Mesenchymal stem cell (in vitro differentiated cells and primary cell): Measurements from ENCODE around the gene ZNF37A.

Experiments used
- DNase-seq: peaks from one replicate; pipeline ENCODE4 v3.0.0-alpha.2; 2013
- H2AFZ ChIP-seq: one replicate; pipeline ENCODE4 v1.6.1; 2013; ENCODE audit warnings: low read depth, mild to moderate bottlenecking, control low read depth, inconsistent platforms, low read length, moderate library complexity
- H2AK5ac ChIP-seq: 2 replicates; pipeline ENCODE4 v1.6.1; 2013; ENCODE audit warnings: low read length, moderate library complexity, mild to moderate bottlenecking, inconsistent platforms; ENCODE audit not compliant: severe bottlenecking
- H2BK120ac ChIP-seq: one replicate; pipeline ENCODE4 v1.6.1; 2013; ENCODE audit warnings: low read depth, mild to moderate bottlenecking, inconsistent platforms, low read length, moderate library complexity
- H2BK12ac ChIP-seq, 2 experiments: one replicate each; pipeline ENCODE4 v1.6.1; 2013; ENCODE audit warnings: inconsistent platforms in 2 of 2, low read length in 2 of 2, mild to moderate bottlenecking in 2 of 2, moderate library complexity in 2 of 2, control low read depth in 1 of 2
- H2BK15ac ChIP-seq: one replicate; pipeline ENCODE4 v1.6.1; 2013; ENCODE audit warnings: mild to moderate bottlenecking, low read depth, inconsistent platforms; ENCODE audit not compliant: poor library complexity, severe bottlenecking
- H2BK5ac ChIP-seq: 2 replicates; pipeline ENCODE4 v1.6.1; 2013; ENCODE audit warnings: low read depth, mild to moderate bottlenecking, low read length, control low read depth, inconsistent platforms; ENCODE audit not compliant: poor library complexity, severe bottlenecking
- H3K14ac ChIP-seq, 2 experiments: one replicate each; pipeline ENCODE4 v1.6.1; 2013; ENCODE audit warnings: inconsistent platforms in 2 of 2, low read length in 2 of 2, control low read depth in 1 of 2, mild to moderate bottlenecking in 1 of 2, moderate library complexity in 1 of 2
- H3K18ac ChIP-seq, 2 experiments: one replicate each; pipeline ENCODE4 v1.6.1; 2013; ENCODE audit warnings: inconsistent platforms in 2 of 2, low read length in 2 of 2, control low read depth in 1 of 2, low read depth in 1 of 2, mild to moderate bottlenecking in 1 of 2
- H3K23ac ChIP-seq, 2 experiments: one replicate each; pipeline ENCODE4 v1.6.1; 2013; ENCODE audit warnings: inconsistent platforms in 2 of 2, low read length in 2 of 2, mild to moderate bottlenecking in 2 of 2, moderate library complexity in 2 of 2, control low read depth in 1 of 2
- H3K27ac ChIP-seq: 2 replicates; pipeline ENCODE4 v1.5.1; 2013; ENCODE audit warnings: mild to moderate bottlenecking, moderate library complexity, low read length, control low read depth, inconsistent platforms; ENCODE audit not compliant: poor library complexity, severe bottlenecking
- H3K27me3 ChIP-seq, 2 experiments: 2 replicates each; pipeline versions ENCODE4 v1.6.1 to v1.7.0; 2013; ENCODE audit warnings: low read length in 2 of 2, mild to moderate bottlenecking in 2 of 2, moderate library complexity in 2 of 2, control low read depth in 1 of 2, inconsistent platforms in 1 of 2; ENCODE audit not compliant: control insufficient read depth in 1 of 2, insufficient read depth in 1 of 2
- H3K36me3 ChIP-seq, 2 experiments: 2 replicates each; pipeline versions ENCODE4 v1.6.1 to v1.7.0; 2013; ENCODE audit warnings: low read length in 2 of 2, control low read depth in 1 of 2, inconsistent platforms in 1 of 2, low read depth in 1 of 2, mild to moderate bottlenecking in 1 of 2; ENCODE audit not compliant: insufficient read depth in 2 of 2, control insufficient read depth in 1 of 2
- H3K4ac ChIP-seq, 2 experiments: one replicate each; pipeline ENCODE4 v1.6.1; 2013; ENCODE audit warnings: inconsistent platforms in 2 of 2, low read length in 2 of 2, mild to moderate bottlenecking in 2 of 2, moderate library complexity in 2 of 2, control low read depth in 1 of 2, low read depth in 1 of 2
- H3K4me1 ChIP-seq: 2 replicates; pipeline ENCODE4 v1.6.1; 2013; ENCODE audit warnings: low read depth, low read length, control low read depth; ENCODE audit not compliant: control insufficient read depth, insufficient read depth
- H3K4me2 ChIP-seq: 2 replicates; pipeline ENCODE4 v1.6.1; 2013; ENCODE audit warnings: low read length, mild to moderate bottlenecking, inconsistent platforms; ENCODE audit not compliant: poor library complexity, severe bottlenecking
- H3K4me3 ChIP-seq, 2 experiments: 2 replicates each; pipeline versions ENCODE4 v1.5.1 to v1.7.0; 2013; ENCODE audit warnings: low read length in 2 of 2, mild to moderate bottlenecking in 2 of 2, control low read depth in 1 of 2, low read depth in 1 of 2; ENCODE audit not compliant: insufficient read depth in 1 of 2
- H3K79me1 ChIP-seq: replicated peaks from 2 replicates; pipeline ENCODE4 v1.6.1; 2013; ENCODE audit warnings: mild to moderate bottlenecking, control low read depth, low read length, inconsistent platforms; ENCODE audit not compliant: poor library complexity, severe bottlenecking
- H3K9ac ChIP-seq: 2 replicates; pipeline ENCODE4 v1.7.0; 2013; ENCODE audit warnings: mild to moderate bottlenecking, low read length, moderate library complexity
- H3K9me3 ChIP-seq: 2 replicates; pipeline ENCODE4 v1.7.0; 2013; ENCODE audit warnings: mild to moderate bottlenecking, low read length; ENCODE audit not compliant: control insufficient read depth
- H4K8ac ChIP-seq: one replicate; pipeline ENCODE4 v1.6.1; 2013; ENCODE audit warnings: inconsistent platforms, mild to moderate bottlenecking, low read length, moderate library complexity
- H4K91ac ChIP-seq: one replicate; pipeline ENCODE4 v1.6.1; 2013; ENCODE audit warnings: mild to moderate bottlenecking, low read length, inconsistent platforms
- WGBS: methylation state at CpG from one replicate; pipeline ENCODE4 v1.1.7; 2013; ENCODE audit warnings: mixed read lengths; 5-methylcytosine and 5-hydroxymethylcytosine counted together

ZNF37A gene

DNA sequence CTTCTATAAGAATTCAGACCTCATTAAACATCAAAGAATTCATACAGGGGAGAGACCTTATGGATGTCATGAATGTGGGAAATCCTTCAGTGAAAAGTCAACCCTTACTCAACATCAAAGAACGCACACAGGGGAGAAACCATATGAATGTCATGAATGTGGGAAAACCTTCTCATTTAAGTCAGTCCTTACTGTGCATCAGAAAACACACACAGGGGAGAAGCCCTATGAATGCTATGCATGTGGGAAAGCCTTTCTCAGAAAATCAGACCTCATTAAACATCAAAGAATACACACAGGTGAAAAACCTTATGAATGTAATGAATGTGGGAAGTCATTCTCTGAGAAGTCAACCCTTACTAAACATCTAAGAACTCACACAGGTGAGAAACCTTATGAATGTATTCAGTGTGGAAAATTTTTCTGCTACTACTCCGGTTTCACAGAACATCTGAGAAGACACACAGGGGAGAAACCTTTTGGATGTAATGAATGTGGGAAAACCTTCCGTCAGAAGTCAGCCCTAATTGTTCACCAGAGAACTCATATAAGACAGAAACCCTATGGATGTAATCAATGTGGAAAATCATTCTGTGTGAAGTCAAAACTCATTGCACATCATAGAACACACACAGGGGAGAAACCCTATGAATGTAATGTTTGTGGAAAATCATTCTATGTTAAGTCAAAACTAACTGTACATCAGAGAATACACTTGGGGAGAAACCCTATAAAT, 24.1 kb downstream of the ZNF37A start:
- Histone ChIP-seq H3K4me3 (peak overlapping the region in 1 of 2 experiments; percentile 57), H3K14ac (no peak overlapping the region), H3K9me3 (peaks cover 99% of the 10 kb centered on the region), H3K27me3 (no peaks in the 10 kb centered on the region), H3K79me1 (no peaks in the 10 kb centered on the region), H2AFZ (no peak overlapping the region), H2BK12ac (no peak overlapping the region), H3K9ac (no peak overlapping the region), H2BK5ac (no peak overlapping the region), H3K4me1 (no peaks in the 10 kb centered on the region), H3K36me3 (peaks cover 0 to 53% of the 10 kb centered on the region in 2 experiments), H2BK15ac (no peak overlapping the region), H2AK5ac (no peak overlapping the region), H3K18ac (no peak overlapping the region), H3K27ac (no peak overlapping the region), H4K8ac (no peak overlapping the region), H2BK120ac (no peak overlapping the region), H3K23ac (no peak overlapping the region), H3K4me2 (no peak overlapping the region), H3K4ac (no peak overlapping the region), H4K91ac (no peak overlapping the region)
- no CpG with 5 or more reads among the region's 3 CpGs for whole genome bisulfite sequencing
- DNase-seq: peak; percentile 2

DNA sequence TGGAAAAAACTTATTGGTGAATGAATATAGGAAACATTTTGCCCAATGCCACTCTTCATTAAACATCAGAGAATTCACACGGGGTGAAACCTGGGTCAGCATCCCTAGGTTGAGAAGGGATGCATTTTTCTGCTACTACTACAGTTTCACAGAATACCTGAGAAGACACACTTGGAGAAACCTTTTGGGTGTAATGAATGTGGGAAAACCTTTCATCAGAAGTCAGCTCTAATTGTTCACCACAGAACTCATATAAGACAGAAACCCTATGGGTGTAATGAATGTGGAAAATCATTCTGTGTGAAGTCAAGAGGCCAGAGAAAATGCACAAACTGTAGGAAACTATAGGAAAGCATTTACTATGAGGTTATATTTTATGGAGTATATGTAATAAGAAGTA, 24.9 kb downstream of the ZNF37A start:
- Histone ChIP-seq H3K18ac (no peak overlapping the region), H4K91ac (no peak overlapping the region), H2BK5ac (no peak overlapping the region), H3K4me1 (no peaks in the 10 kb centered on the region), H3K27ac (no peak overlapping the region), H3K79me1 (no peaks in the 10 kb centered on the region), H3K4me2 (no peak overlapping the region), H2BK15ac (no peak overlapping the region), H2BK120ac (no peak overlapping the region), H2AFZ (no peak overlapping the region), H2BK12ac (no peak overlapping the region), H3K4ac (no peak overlapping the region), H3K36me3 (peaks cover 0 to 48% of the 10 kb centered on the region in 2 experiments), H3K4me3 (peak overlapping the region in 1 of 2 experiments; percentile 57), H4K8ac (no peak overlapping the region), H2AK5ac (no peak overlapping the region), H3K9ac (no peak overlapping the region), H3K9me3 (peaks cover 100% of the 10 kb centered on the region), H3K23ac (no peak overlapping the region), H3K27me3 (no peaks in the 10 kb centered on the region), H3K14ac (no peak overlapping the region)
- no peak for DNase-seq
- no CpG with 5 or more reads among the region's 1 CpG for WGBS

DNA sequence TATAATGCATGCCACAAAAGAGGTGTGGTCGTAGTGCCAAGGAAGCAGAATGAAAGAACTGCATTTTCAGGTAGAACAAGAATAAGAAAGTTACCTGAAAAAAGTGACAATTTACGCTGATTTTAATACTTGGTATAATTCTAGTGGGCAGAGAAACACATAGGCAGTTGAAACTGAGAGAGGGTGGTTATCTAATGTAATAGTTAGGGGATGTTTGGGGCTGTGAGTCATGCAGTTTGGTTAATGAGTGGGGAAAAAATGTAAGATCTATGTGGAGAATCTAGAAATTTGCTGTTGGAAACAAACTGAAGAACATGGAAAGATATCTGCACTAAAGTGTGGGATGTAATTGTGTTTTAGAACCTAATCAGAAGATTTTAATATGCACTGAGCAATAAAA, 33.7 kb downstream of the ZNF37A start:
- no peaks in the 10 kb centered on the region for H3K79me1 ChIP-seq
- no peak overlapping the region for H4K8ac ChIP-seq
- H2BK12ac ChIP-seq: no peak overlapping the region
- no peaks in the 10 kb centered on the region for H3K36me3 ChIP-seq
- H3K4me2 ChIP-seq: no peak overlapping the region
- no peak overlapping the region for H2BK120ac ChIP-seq
- no peak overlapping the region for H4K91ac ChIP-seq
- peaks cover 81% of the 10 kb centered on the region for H3K9me3 ChIP-seq
- no peaks in the 10 kb centered on the region for H3K27me3 ChIP-seq
- no peak overlapping the region for H3K18ac ChIP-seq
- WGBS: 55% methylated on average over 2 of the region's 2 CpGs
- no peaks in the 10 kb centered on the region for H3K4me1 ChIP-seq
- no peak overlapping the region for H2AK5ac ChIP-seq
- no peak overlapping the region for H3K27ac ChIP-seq
- H2AFZ ChIP-seq: no peak overlapping the region
- H2BK15ac ChIP-seq: no peak overlapping the region
- H3K23ac ChIP-seq: no peak overlapping the region
- no peak overlapping the region for H2BK5ac ChIP-seq
- H3K14ac ChIP-seq: no peak overlapping the region
- no peak overlapping the region for H3K9ac ChIP-seq
- H3K4me3 ChIP-seq: no peak overlapping the region
- DNase-seq: no peak
- no peak overlapping the region for H3K4ac ChIP-seq

DNA sequence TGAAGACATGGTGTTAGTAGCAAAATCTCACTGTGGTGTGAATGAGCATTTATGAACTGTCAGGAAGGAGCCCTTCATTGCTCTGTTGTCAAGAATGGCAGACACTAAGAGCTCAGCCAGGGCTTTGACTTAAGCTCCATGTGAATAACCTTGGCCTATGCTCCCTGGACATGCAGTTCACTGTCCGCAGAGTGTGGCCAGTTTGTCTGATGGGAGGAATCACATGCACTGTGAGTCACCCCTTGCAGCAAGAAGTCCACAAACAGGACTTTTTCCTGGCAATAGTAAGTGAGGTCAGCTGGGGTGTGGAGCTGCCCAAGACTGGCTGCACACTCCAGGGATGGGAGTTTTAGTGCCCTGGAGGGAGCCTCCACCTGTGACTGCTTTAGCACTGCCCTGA, 49.5 kb downstream of the ZNF37A start:
- Histone ChIP-seq H3K9me3 (peaks cover 56% of the 10 kb centered on the region), H2AFZ (no peak overlapping the region), H3K4ac (no peak overlapping the region), H2BK15ac (no peak overlapping the region), H2AK5ac (no peak overlapping the region), H3K9ac (no peak overlapping the region), H3K18ac (no peak overlapping the region), H3K79me1 (no peaks in the 10 kb centered on the region), H4K91ac (no peak overlapping the region), H3K23ac (no peak overlapping the region), H3K4me2 (no peak overlapping the region), H2BK120ac (no peak overlapping the region), H3K27ac (no peak overlapping the region), H3K4me1 (no peaks in the 10 kb centered on the region), H3K27me3 (no peaks in the 10 kb centered on the region), H4K8ac (no peak overlapping the region), H2BK5ac (no peak overlapping the region), H3K4me3 (no peak overlapping the region), H2BK12ac (no peak overlapping the region), H3K14ac (no peak overlapping the region), H3K36me3 (peaks cover 0 to 7% of the 10 kb centered on the region in 2 experiments)
- no peak for DNase-seq
- WGBS: 49% methylated on average over 1 of the region's 1 CpG
